HG03095 (cell line): ENCODE results near the gene TMC3.
"Not testable (repeated sequence)": the region's sequence is repeated elsewhere in the genome, so short reads cannot be mapped to it uniquely, and the experiment has no call there.

Experiments used
- ATAC-seq: cut with Tn5 transposase; IDR thresholded peaks from one replicate; pipeline ENCODE4 v1.9.1; 2021; ENCODE audit warnings: moderate library complexity; ENCODE audit not compliant: unreplicated experiment

The TMC3 gene

GRCh38 chr15:81348691-81349090 lies 25.3 kb downstream of the TMC3 start:
- ATAC-seq, result not testable (repeated sequence)

GRCh38 chr15:81347910-81348309 lies 26.1 kb downstream of the TMC3 start:
- no peak for ATAC-seq

GRCh38 chr15:81346611-81347010 lies 27.4 kb downstream of the TMC3 start:
- no peak for ATAC-seq

- ATAC-seq, result no peak
Observed at GRCh38 chr15:81343371-81343770, 30.6 kb downstream of the TMC3 start.

- ATAC-seq, result no peak
Observed at GRCh38 chr15:81341351-81341750, 32.7 kb downstream of the TMC3 start.

GRCh38 chr15:81339851-81340250 lies 34.2 kb downstream of the TMC3 start:
- no peak for ATAC-seq

- no peak for ATAC-seq
Observed at GRCh38 chr15:81339321-81339720, 34.7 kb downstream of the TMC3 start.

- ATAC-seq, result no peak
Observed at GRCh38 chr15:81338170-81339007, 35.6 kb downstream of the TMC3 start.

GRCh38 chr15:81337713-81338157 lies 36.3 kb downstream of the TMC3 start:
- no peak for ATAC-seq

- ATAC-seq, result no peak
Observed at GRCh38 chr15:81337241-81337640, 36.8 kb downstream of the TMC3 start.

- no peak for ATAC-seq
Observed at GRCh38 chr15:81336568-81336967, 37.4 kb downstream of the TMC3 start.

GRCh38 chr15:81335631-81336030 lies 38.4 kb downstream of the TMC3 start:
- no peak for ATAC-seq

- no peak for ATAC-seq
Observed at GRCh38 chr15:81334768-81335435, 39.1 kb downstream of the TMC3 start.

GRCh38 chr15:81333363-81333762 lies 40.6 kb downstream of the TMC3 start:
- ATAC-seq, result no peak

GRCh38 chr15:81332326-81332725 lies 41.7 kb downstream of the TMC3 start:
- ATAC-seq, result no peak

GRCh38 chr15:81331600-81331999 lies 42.4 kb downstream of the TMC3 start:
- ATAC-seq, result no peak

GRCh38 chr15:81331141-81331540 lies 42.9 kb downstream of the TMC3 start:
- not testable (repeated sequence) for ATAC-seq

- ATAC-seq, result no peak
Observed at GRCh38 chr15:81330366-81331090, 43.5 kb downstream of the TMC3 start.

- ATAC-seq, result no peak
Observed at GRCh38 chr15:81329446-81329845, 44.6 kb downstream of the TMC3 start.

GRCh38 chr15:81327516-81327915 lies 46.5 kb downstream of the TMC3 start:
- ATAC-seq, result no peak

GRCh38 chr15:81326466-81327212 lies 47.4 kb downstream of the TMC3 start:
- ATAC-seq, result no peak
